GM12865 (cell line): ENCODE results near the gene SELENON.

Experiments used
- DNase-seq: peaks from one replicate; pipeline ENCODE4 v3.0.0; 2010; ENCODE audit warnings: low read depth
- H3K4me3 ChIP-seq: 2 replicates; pipeline ENCODE4 v1.5.1; 2011; ENCODE audit warnings: mild to moderate bottlenecking, low read depth, low read length, control low read depth
- CTCF ChIP-seq: IDR thresholded peaks from 2 replicates; pipeline ENCODE4 v1.5.1; 2011; ENCODE audit warnings: low read length, control low read depth, low read depth, inconsistent platforms; ENCODE audit not compliant: insufficient read depth; ENCODE audit errors: missing control alignments

Gene SELENON

DNA sequence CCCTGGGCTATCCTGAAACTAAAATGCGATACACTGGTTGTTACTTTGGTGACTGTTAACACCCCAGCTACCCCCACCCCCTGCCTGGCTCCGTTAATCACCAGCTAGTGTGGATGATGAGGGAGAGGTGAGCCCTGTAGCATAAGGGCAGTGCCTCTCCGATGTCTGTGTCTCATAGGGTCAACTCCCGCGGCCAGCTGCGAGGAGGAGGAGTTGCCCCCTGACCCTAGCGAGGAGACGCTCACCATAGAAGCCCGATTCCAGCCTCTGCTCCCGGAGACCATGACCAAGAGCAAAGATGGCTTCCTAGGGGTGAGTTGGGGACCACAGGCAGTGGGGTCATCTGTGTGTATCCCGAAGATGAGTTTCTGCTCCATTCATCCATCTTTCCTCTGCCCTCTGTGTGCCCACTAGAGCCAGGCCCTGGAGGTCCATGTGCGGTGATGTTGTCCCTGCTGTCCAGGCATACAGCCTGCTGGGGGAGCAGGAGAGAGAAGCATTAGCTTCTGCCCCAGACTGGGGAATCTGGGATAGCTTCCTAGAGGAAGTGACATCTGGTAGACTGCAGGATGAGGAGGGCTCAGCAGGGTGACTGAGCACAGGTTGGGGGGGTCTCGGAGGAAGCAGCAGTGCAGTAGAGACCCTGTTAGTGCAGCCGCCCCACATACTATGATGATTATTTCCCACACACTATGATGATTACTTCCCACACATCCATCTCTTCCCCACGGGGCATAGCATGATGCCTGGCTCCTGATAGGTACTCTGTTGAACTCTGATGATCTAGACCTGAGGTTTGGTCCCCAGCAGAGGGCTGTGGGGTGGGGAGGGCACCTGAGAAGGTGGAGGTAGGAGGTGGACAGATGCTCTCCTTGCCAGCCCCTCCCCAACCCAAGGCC is 5.2 kb downstream of the SELENON start:
- TF ChIP-seq CTCF, result no peak
- H3K4me3 ChIP-seq, result no peak overlapping the region
- no peak for DNase-seq

GRCh38 chr1:25805863-25806225 is 5.9 kb downstream of the SELENON start:
- H3K4me3 ChIP-seq, result no peak overlapping the region
- DNase-seq, result no peak
- TF ChIP-seq CTCF, result no peak

- no peak for DNase-seq
- no peak for TF ChIP-seq CTCF
These were observed 6.4 kb downstream of the SELENON start for GRCh38 chr1:25806418-25806817.

DNA sequence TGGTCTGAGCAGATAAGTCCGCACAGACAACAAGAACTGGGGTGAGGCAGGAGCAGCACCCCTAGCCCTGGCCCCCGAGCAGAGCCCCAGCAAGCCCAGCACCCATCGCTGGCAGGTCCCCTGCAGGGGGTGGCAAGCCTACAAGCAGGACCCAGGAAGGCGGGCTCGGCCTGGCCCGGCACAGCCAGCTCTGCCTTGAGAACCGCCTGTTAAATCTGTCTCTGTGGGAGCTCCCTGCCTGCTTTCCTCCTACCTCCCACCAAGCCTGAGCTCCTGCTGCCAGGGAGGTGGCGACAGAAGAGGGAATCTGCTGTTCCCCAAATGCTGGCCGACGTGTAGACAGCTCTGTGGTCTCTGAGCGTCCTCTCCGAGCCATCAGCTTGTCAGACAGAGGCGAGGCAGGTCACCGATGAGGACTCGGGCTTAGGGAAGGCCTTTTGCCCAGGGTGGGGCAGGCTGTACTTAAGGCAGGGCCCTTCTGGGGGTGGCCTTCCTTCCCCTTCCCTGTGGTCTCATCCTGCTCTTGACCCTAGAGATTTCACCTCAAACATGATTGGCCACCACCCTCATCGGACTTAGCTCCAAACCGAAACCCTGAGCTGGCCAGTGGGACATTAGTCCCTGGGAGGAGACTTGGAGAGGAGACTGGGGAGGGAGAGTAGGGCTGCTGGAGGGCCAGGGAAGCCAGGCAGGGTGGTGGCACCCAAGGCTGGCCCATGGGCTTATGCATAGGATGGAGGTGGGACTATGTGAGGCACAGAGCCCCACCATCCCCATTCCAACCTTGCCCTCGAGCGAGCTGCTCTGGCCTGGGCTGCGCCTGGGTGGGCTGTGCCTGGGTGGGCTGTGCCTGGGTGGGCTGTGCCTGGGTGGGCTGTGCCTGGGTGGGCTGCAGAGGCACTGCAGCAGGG is 7.7 kb downstream of the SELENON start:
- no peak overlapping the region for H3K4me3 ChIP-seq
- no peak for TF ChIP-seq CTCF
- DNase-seq, result no peak

More at GRCh38 chr1:25806418-25806817, 6.4 kb downstream of the SELENON start:
- H3K4me3 ChIP-seq, result no peak overlapping the region

GRCh38 chr1:25808481-25809244 is 8.7 kb downstream of the SELENON start:
- DNase-seq, result no peak
- no peak for TF ChIP-seq CTCF
- H3K4me3 ChIP-seq, result no peak overlapping the region

DNA sequence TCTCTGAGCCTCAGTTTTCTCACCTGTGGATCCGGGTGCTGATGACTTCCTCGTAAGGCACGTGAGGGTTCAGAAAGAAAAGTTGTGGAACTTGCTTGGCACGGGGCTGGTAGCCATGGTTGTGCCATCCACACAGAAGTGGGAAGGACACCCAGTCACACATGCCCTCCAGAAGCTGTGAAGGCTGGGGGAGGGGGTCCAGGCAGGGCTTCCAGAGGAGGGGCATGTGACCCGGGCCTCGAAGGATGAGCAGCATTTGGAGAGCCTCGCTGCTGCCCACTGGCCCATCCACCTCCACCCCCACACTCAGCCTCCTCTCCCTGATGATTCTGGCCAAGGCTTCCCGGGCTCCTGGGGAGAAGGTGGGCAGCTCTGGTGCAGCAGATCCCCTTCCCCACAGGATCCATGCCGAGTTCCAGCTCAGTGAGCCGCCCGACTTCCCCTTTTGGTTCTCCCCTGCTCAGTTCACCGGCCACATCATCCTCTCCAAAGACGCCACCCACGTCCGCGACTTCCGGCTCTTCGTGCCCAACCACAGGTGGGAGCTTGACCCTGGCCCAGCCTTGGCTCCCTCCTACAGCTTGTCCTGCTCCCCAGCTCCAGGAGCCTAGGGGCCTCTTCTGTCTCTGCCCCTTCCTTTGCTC is 9.4 kb downstream of the SELENON start:
- peak; percentile 40 for DNase-seq

More for the DNA sequence above, 9.4 kb downstream of the SELENON start:
- no peak for TF ChIP-seq CTCF
- H3K4me3 ChIP-seq, result no peak overlapping the region
